Central memory CD4-positive, alpha-beta T cell (primary cell): Measurements from ENCODE around the gene TEX14.
A peak's percentile ranks its signal among the peaks of the same experiment; 100 is the strongest.
"Not testable (repeated sequence)": the region's sequence is repeated elsewhere in the genome, so short reads cannot be mapped to it uniquely, and the experiment has no call there.

ENCODE experiments used
- DNase-seq: peaks from one replicate; pipeline ENCODE4 v3.0.0; 2022
- total RNA-seq, 3 experiments: gene quantifications; one replicate each; lab custom pipeline; 2026; lab: John Stamatoyannopoulos, UW

The TEX14 gene
- 0.92 to 18.3 (median 2.7) reads per million in 3 experiments for total RNA-seq

- DNase-seq = no peak
Measured at GRCh38 chr17:58691701-58692238, at the start of gene TEX14. TSS of gene TEX14 (minus strand) at chr17:58692045. CDS start at chr17:58652001, 40,044 bp downstream.

DNA sequence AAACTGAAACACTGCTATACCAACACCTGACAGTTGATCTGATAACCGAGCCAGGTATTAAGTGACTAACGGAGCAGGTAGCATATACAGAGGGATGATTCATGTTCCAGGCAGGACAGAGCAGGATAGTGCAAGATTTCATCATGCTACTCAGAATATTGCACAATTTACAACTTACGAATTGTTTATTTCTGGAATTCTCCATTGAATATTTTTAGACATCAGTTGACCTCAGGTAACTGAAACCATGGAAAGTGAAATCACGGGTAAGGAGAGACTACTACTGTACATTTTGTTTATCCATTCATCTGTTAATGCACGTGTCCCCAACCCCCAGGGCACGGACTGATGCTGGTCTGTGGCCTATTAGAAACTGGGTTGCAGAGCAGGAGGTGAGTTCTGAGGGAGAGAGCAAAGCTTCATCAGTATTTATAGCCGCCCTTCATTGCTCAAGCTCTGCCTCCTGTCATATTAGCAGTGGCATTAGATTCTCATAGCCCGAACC is 49.3 kb upstream of the TEX14 start:
- no peak for DNase-seq

DNA sequence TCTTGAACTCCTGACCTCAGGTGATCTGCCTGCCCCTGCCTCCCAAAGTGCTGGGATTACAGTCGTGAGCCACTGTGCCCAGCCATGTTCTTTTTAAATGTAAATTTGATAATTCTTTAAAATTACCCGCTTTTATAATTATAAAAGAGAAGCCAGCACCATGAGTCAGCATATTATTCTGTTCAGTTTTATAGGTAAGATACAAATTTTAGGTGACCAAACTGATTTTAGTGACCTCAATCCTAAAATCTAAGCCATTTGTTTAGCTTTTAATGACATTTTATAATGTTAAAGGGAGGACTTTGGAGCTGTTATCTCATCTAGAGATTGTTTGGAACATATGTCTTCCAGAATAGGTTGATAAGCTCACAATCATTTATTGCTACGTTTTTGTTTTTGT is 43.0 kb upstream of the TEX14 start:
- DNase-seq = no peak

DNA sequence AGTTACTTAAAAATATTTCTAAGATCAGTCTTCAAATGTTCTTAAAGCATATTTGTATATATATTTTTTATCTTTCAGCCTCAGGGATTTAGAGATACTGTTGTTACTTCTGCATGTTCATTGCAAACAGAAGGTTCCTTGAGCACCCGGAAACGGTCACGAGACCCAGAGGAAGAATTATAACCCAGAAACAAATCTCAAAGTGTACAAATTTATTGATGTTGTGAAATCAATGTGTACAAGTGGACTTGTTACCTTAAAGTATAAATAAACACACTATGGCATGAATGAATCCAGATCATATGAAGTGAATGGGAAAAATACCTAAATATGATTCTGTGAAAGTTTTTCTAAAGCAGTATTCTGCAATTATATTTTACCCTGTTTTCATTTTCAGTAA is 42.2 kb upstream of the TEX14 start:
- DNase-seq = no peak

DNA sequence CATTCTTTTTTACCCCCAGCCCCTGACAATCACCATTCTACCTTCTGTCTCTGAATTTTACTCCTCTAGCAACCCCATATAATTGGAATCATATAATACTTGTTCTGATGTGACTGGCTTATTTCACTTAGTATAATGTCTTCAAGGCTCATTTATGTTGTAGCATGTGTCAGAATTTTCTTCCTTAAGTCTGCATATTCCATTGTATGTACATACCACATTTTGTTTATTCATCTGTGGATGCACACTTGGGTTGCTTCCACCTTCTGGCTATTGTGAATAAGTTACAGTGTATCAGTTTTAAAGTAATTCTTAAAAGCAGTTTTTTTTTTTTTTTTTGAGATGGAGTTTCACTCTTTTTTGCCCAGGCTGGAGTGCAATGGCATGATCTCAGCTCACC is 39.1 kb upstream of the TEX14 start:
- DNase-seq = no peak

DNA sequence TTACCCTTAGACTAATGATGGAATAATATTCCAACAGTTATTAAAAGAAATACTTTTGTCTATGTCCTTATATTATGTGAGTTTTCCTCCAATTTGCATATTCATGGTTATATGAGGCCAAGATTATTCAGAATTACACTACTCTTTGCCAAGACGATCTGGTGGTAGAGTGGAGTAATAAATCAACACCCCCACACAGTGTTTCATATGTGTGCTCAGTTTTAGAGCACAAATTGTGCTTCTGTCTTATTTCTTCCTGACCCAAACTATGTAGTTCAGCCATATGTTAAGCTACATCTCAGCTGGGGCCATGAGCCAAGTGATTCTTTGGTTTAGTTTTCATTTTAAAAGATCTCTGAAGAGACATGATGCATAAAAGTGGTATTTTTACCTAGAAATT is 37.0 kb upstream of the TEX14 start:
- DNase-seq = no peak

DNA sequence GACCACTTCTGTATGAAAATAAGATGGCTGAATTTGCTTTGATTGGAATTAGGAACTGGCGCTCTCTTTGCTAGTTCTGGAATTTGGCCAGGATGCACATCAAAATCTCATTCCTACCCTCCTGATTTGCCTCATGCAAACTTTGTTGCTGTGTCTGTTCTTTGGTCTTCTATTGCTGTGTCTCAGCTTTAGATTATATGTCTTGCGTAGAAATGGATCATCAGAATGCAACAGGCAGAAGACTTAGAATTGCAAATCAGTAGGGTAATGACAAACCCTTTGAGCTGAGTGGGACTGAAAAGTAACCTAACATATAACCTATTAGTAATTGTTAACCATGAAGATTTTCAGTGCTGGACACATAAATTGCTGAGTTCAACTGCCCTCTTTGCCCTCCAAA is 30.9 kb upstream of the TEX14 start:
- no peak for DNase-seq

GRCh38 chr17:58722274-58722673 is 30.4 kb upstream of the TEX14 start:
- DNase-seq = no peak

DNA sequence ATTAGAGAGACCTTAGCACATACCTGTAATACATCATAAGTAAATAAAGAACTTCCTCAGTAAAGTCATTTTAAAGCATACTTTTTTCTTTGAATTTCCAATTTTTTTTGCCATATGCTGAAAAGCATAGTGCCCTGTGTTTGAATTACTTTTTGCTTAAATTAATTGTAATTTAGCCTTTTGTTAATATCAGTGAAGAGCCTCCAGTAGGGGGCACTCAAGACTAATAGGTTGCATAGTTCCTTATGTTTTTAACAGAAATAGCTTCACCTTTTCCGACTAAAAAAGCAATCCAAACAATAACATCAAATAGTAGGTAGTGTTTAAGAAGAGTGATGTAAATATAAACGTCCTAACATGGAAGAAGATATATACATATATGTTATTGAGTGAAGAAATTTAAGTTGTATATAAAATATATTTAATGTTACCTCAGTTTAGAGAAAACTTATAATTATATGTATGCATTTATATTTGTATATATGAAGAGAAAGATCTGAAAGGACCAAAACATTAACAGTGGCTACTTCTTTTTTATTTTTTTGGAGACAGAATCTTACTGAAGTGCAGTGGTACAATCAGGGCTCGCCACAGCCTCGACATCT is 19.2 kb upstream of the TEX14 start:
- peak; percentile 25 for DNase-seq

DNA sequence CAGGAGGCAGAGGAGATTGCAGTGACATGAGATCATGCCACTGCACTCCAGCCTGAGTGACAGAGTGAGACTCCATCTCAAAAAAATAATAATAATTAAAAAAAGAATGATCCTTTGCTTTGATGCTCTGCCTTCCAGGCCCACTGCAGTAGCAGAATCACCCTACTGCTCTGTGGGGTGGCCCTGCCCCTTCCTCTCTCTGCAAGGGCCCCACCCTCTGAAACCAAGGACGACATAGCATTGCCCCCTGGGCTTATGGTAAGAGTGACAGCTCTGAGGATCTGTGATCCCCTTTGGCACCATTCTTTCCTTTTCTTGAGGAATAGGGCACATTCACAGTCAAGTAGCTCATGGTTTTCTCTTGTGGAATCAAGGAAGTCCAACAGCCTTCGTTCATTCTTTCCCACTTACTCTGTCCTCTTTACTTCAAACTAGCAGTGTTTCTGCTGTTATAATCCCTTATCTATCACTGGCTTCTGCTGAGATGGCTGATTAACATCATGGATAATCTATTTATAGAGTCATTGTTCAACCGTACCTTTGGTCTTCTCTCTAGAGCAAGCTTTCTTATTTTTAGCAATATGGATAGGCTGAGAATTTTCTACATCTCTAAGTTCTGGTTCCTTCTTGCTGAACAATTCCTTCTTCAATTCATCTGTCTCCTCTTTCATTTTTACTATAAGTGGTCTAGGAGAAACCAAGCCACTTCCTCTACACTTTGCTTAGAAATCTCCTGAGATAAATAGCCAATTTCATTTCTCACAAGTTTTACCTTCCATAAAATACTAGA is 14.7 kb upstream of the TEX14 start:
- no peak for DNase-seq

DNA sequence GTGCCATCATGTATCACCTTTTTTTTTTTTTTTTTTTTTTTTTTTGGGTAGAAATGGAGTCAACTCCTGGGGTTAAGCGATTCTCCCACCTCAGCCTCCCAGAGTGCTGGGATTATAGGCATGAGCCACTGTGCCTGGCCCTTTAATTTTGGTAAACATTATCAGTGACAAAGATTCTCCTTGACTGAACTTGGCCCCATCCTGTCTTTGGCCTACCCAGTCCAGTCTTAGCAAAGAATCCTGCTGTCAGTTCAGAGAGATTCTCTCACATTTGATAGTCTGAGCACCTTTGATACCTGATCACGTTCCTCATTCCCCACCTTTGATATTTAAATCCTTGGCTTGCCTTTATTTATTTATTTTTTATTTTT is 12.1 kb upstream of the TEX14 start:
- DNase-seq = no peak

DNA sequence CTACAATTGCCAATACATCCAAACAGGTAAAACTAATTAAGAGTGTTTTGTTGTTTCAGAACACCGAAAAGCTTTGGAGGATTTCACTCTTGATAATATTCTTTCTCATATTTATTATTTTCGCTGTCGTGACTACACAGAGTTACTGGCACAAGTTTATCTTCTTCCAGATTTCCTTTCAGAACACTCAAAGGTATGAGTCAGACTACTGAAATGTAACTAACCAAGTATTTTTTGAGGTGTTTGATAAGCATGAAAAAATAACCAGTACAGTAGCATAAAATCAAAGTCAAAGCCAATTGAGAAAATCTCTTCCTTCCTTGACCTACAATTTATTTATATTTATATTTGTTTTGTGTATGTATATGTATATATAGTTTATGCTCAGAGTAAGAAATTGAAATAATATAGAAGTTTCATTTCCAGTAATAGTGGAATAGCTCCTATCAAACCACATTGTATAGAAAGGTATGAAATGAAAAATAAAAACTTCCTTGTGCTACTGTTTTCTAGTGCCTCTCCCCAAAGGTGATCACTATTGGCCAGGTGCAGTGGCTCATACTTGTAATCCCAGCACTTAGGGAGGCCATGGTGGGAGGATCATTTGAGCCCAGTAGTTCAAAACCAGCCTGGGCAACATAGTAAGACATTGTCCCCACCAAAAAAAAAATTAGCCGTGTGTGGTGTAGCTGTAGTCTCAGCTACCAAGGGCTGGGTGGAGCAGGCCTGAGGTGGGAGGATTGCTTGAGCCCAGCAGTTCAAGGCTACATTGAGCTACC is 11.5 kb upstream of the TEX14 start:
- DNase-seq = no peak

DNA sequence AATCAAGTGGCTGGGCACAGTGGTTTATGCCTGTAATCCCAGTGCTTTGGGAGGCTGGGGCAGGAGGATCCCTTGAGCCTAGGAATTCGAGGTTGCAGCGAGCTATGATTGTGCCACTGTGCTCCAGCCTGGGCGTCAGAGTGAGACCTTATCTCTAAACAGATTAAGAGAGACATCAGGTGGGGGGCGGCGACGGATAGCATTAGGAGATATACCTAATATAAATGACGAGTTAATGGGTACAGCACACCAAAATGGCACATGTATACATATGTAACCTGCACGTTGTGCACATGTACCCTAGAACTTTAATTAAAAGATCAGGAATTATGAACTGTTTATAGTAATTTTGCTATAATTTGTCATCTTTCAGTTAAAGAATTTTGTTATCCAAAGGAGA is 10.9 kb upstream of the TEX14 start:
- no peak for DNase-seq

GRCh38 chr17:58702045-58702476 is 10.2 kb upstream of the TEX14 start:
- DNase-seq = no peak

GRCh38 chr17:58699771-58700170 is 7.9 kb upstream of the TEX14 start:
- DNase-seq = no peak

GRCh38 chr17:58694826-58695225 is 3.0 kb upstream of the TEX14 start:
- no peak for DNase-seq

DNA sequence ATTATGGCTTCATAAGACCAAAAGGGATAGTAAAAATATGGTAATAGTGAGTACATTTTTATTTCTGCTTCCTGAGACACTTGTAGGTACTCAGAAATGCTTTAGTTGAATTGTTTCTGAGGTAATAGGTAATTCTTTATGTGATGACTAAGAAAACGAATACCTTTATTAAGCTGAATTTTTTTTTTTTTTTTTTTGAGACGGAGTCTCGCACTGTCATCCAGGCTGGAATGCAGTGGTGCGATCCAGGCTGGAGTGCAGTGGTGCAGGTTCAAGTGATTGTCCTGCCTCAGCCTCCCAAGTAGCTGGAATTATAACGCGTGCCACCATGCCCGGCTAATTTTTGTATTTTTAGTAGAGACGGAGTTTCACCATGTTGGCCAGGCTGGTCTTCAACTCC is 2.5 kb upstream of the TEX14 start:
- DNase-seq = no peak

DNA sequence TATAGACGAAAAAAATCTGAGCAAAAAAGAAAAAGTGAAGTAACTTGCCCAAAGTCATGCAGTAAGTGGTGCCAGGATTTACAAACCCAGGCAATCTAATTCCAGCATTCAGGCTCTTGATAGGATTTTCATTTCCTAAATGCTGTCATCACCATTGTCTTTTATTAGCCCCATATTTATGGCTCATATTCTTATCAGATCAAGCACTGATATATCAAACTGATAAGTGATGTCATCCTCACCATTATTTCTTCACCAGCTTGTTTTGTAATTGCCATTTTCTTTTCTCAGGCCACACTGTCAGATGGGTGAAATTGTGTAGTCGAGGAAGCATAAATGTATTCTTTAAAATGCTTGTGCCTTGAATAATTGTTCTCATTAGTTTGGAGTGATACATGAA is 1.9 kb upstream of the TEX14 start:
- DNase-seq = no peak

DNA sequence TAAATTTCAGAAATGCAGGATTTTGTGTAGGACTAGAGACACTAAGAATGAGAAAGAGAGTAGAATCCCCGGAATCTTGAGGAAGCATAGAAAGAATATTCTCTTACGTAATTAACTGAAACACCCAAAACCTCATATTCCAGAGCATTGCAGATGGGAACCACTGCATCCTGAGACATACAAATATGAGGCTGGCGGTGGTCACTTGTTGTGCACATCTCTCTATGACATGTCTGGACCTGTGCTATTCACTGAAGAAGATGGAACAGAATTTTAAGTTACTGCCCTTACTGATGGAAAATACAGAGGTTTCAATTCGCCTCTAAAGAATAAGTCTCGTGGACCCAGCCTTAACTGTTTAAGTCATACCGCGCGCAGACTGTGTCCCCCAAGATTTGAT is 1.4 kb upstream of the TEX14 start:
- no peak for DNase-seq

- peak; percentile 82 for DNase-seq
Measured at GRCh38 chr17:58692239-58693055, 602 bp upstream of the TEX14 start, which contains the start of gene RAD51C. TSS of gene RAD51C (plus strand) at chr17:58692602. CDS start at chr17:58692644, 42 bp downstream.

DNA sequence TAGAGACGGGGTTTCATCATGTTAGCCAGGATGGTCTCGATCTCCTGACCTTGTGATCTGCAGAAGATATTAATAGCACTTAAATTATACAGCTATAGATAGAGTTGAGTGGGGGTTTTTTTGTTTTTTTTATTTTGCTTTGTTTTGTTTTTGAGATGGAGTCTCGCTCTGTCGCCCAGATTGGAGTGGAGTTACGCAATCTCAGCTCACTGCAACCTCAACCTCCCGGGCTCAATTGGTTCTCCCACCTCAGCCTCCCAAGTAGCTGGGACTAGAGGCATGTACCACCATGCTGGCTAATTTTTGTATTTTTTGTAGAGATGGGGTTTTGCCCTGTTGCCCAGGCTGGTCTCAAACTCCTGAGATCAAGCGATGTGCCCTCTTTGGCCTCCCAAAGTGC is 1.8 kb downstream of the TEX14 start:
- not testable (repeated sequence) for DNase-seq

DNA sequence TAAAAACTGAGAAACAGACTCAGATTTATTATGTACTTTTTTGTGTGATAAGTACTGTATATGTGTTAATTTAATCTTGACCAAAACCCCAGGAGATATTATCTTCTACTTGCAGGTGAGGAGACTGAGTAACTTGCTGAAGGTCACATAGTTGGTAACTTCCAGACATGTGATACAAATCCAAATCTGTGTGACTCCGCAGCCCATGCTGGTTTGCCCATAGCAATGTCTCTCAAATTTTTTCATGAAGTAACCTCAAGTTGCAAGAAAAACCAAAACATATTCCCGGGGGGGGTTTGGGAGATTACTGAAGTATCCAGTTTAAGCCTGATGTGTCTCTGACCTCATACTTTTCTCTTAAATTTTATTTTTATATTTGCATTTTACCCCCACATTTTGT is 3.3 kb downstream of the TEX14 start:
- no peak for DNase-seq
